PC-3 (cell line): ENCODE results near the gene EFCAB14. TPM values are rescaled to one million over a fixed set of nuclear protein-coding genes. Genes with fewer than 3 reads are reported as not detected.

ENCODE experiments used
- ATAC-seq: fragments of 200-7000 bp; cut with Tn5 transposase; 2 replicates; pipeline ENCODE4 v1.9.1; 2020; ENCODE audit warnings: mild to moderate bottlenecking, moderate library complexity
- BruUV-seq: library from RNA; stranded (reverse); fragments of 400-500 nt; replicated peaks from 2 replicates; lab custom pipeline; 2021; lab: Mats Ljungman, UMichigan
- CTCF ChIA-PET: fragments of 300-600 bp; sonication (Branson Sonifier 250); formaldehyde crosslinking; loops from one replicate; lab custom pipeline; 2022; ENCODE audit warnings: antibody characterized with exemption; lab: Charles Lee
- POLR2A ChIA-PET: fragments of 300-600 bp; sonication (Branson Sonifier 250); formaldehyde crosslinking; loops from one replicate; lab custom pipeline; 2022; ENCODE audit warnings: antibody characterized with exemption; ENCODE audit not compliant: unreplicated experiment; lab: Charles Lee
- DNase-seq: peaks from one replicate; pipeline ENCODE4 v3.0.0-alpha.2; 2015
- H2AFZ ChIP-seq: fragments of 300-600 bp; sonication (generic); 2 replicates; pipeline ENCODE4 v1.6.0; 2016; ENCODE audit warnings: antibody characterized with exemption, low read length
- H3F3A ChIP-seq: fragments of 300-600 bp; sonication (generic); one replicate; pipeline ENCODE4 v1.6.0; 2017; ENCODE audit warnings: antibody characterized with exemption, low read length, control low read depth, mild to moderate bottlenecking; ENCODE audit not compliant: unreplicated experiment
- H3K27ac ChIP-seq: fragments of 300-600 bp; sonication (generic); 2 replicates; pipeline ENCODE4 v1.5.1; 2016; ENCODE audit warnings: mild to moderate bottlenecking, low read length
- H3K27me3 ChIP-seq: fragments of 300-600 bp; sonication (generic); 2 replicates; pipeline ENCODE4 v1.6.1; 2016; ENCODE audit warnings: low read length, mixed read lengths
- H3K36me3 ChIP-seq: fragments of 300-600 bp; sonication (generic); 2 replicates; pipeline ENCODE4 v1.6.1; 2016; ENCODE audit warnings: low read depth, mixed run types, low read length, mixed read lengths
- H3K4me1 ChIP-seq: fragments of 300-600 bp; sonication (generic); 2 replicates; pipeline ENCODE4 v1.5.1; 2016; ENCODE audit warnings: low read length; ENCODE audit not compliant: insufficient read depth
- H3K4me2 ChIP-seq: fragments of 300-600 bp; sonication (generic); 2 replicates; pipeline ENCODE4 v1.6.0; 2016; ENCODE audit warnings: low read length
- H3K4me3 ChIP-seq: fragments of 300-600 bp; sonication (generic); 2 replicates; pipeline ENCODE4 v1.5.1; 2016; ENCODE audit warnings: mild to moderate bottlenecking, low read length, mixed read lengths
- H3K79me2 ChIP-seq: fragments of 300-600 bp; sonication (generic); 2 replicates; pipeline ENCODE4 v1.6.1; 2017; ENCODE audit warnings: low read length, mixed read lengths
- H3K9ac ChIP-seq: fragments of 300-600 bp; sonication (generic); 2 replicates; pipeline ENCODE4 v1.6.0; 2016; ENCODE audit warnings: mild to moderate bottlenecking, low read length
- H3K9me2 ChIP-seq: fragments of 300-600 bp; sonication (generic); replicated peaks from 2 replicates; pipeline ENCODE4 v1.6.1; 2016; ENCODE audit warnings: mixed run types, low read length, mixed read lengths
- H3K9me3 ChIP-seq: fragments of 300-600 bp; sonication (generic); 2 replicates; pipeline ENCODE4 v1.6.1; 2016; ENCODE audit warnings: low read length, mixed read lengths
- H4K20me1 ChIP-seq: fragments of 300-600 bp; sonication (generic); 2 replicates; pipeline ENCODE4 v1.6.1; 2016; ENCODE audit warnings: low read length, mixed read lengths
- EZH2 ChIP-seq: fragments of 300-600 bp; sonication (generic); IDR thresholded peaks from one replicate; pipeline ENCODE4 v1.6.1; 2017; ENCODE audit warnings: antibody characterized with exemption, mild to moderate bottlenecking, low read length; ENCODE audit not compliant: unreplicated experiment
- EZH2phosphoT487 ChIP-seq: fragments of 300-600 bp; sonication (generic); IDR thresholded peaks from 2 replicates; pipeline ENCODE4 v1.6.1; 2018; ENCODE audit warnings: mild to moderate bottlenecking, antibody characterized with exemption, low read length, borderline replicate concordance
- intact Hi-C: fragments of 100-400 bp; cut with micrococcal nuclease; formaldehyde crosslinking; loops from 2 replicates; pipeline ENCODE4 v1.9.0; 2023
- total RNA-seq: library from RNA; depleted of rRNA; stranded (reverse); fragments of >200 nt; gene quantifications from 2 replicates; pipeline ENCODE4 v1.2.3, GENCODE V29; 2014
- TF ChIP-seq, protein P1 (sequence below): fragments of 300-600 bp; sonication (generic); conservative IDR thresholded peaks from 2 replicates; pipeline ENCODE4 v1.5.1; 2017; ENCODE audit warnings: antibody characterized with exemption, low read depth, mild to moderate bottlenecking, low read length

The EFCAB14 gene
- total RNA-seq, 1 experiment from 2014 or later, result 45.7 TPM

- Histone ChIP-seq H3K4me1 (peaks cover 21% of the 10 kb centered on the region), H3K4me2 (peak overlapping the region; percentile 64), H3K9ac (no peak overlapping the region), H3F3A (no peaks in the 10 kb centered on the region), H3K27me3 (no peaks in the 10 kb centered on the region), H3K27ac (peak overlapping the region; percentile 59), H3K36me3 (peaks cover 17% of the 10 kb centered on the region), H3K9me3 (no peaks in the 10 kb centered on the region), H3K9me2 (no peaks in the 10 kb centered on the region), H3K4me3 (no peak overlapping the region), H2AFZ (0 out of 2 replicates have a peak overlapping the region, but pooled peaks have one; percentile 35), H4K20me1 (no peaks in the 10 kb centered on the region), H3K79me2 (no peaks in the 10 kb centered on the region)
- ATAC-seq, result peak; percentile 99
- DNase-seq, result peak; percentile 98
- TF ChIP-seq, protein P1, sequence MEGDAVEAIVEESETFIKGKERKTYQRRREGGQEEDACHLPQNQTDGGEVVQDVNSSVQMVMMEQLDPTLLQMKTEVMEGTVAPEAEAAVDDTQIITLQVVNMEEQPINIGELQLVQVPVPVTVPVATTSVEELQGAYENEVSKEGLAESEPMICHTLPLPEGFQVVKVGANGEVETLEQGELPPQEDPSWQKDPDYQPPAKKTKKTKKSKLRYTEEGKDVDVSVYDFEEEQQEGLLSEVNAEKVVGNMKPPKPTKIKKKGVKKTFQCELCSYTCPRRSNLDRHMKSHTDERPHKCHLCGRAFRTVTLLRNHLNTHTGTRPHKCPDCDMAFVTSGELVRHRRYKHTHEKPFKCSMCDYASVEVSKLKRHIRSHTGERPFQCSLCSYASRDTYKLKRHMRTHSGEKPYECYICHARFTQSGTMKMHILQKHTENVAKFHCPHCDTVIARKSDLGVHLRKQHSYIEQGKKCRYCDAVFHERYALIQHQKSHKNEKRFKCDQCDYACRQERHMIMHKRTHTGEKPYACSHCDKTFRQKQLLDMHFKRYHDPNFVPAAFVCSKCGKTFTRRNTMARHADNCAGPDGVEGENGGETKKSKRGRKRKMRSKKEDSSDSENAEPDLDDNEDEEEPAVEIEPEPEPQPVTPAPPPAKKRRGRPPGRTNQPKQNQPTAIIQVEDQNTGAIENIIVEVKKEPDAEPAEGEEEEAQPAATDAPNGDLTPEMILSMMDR, result no peak
- no peak for TF ChIP-seq EZH2phosphoT487
- no peak for TF ChIP-seq EZH2
- BruUV-seq, result no TSS peak
- intact Hi-C loops, result loop anchor here (2.0 kb wide), 1 partner anchor 21 kb away; no protein-coding TSS in a partner anchor
- POLR2A ChIA-PET, result no interaction called here
- CTCF ChIA-PET, result interaction anchor here (0.6 to 1.1 kb wide), 2 partner anchors 31 to 82 kb away, joined by 3 to 4 read pairs; no protein-coding TSS in a partner anchor
Measured at GRCh38 chr1:46643368-46643775, 75.5 kb downstream of the EFCAB14 start.

GRCh38 chr1:46642115-46642680, 76.7 kb downstream of the EFCAB14 start:
- peaks cover 21% of the 10 kb centered on the region for H3K4me1 ChIP-seq
- intact Hi-C loops, result loop anchor here (2.0 kb wide), 1 partner anchor 19 kb away; no protein-coding TSS in a partner anchor
- no peaks in the 10 kb centered on the region for H3K9me2 ChIP-seq
- CTCF ChIA-PET, result no interaction called here
- H3K4me2 ChIP-seq, result no peak overlapping the region
- H4K20me1 ChIP-seq, result no peaks in the 10 kb centered on the region
- H3K27me3 ChIP-seq, result no peaks in the 10 kb centered on the region
- no peaks in the 10 kb centered on the region for H3K79me2 ChIP-seq
- H3F3A ChIP-seq, result no peaks in the 10 kb centered on the region
- H3K9ac ChIP-seq, result no peak overlapping the region
- DNase-seq, result no peak
- peaks cover 13% of the 10 kb centered on the region; the same call in 1 of the 2 replicates for H3K36me3 ChIP-seq
- no peaks in the 10 kb centered on the region for H3K9me3 ChIP-seq
- no peak overlapping the region for H3K27ac ChIP-seq
- no peak overlapping the region for H3K4me3 ChIP-seq
- POLR2A ChIA-PET, result no interaction called here
- TF ChIP-seq, protein P1, result no peak
- TF ChIP-seq EZH2phosphoT487 (no peak), EZH2 (no peak)
- H2AFZ ChIP-seq, result no peak overlapping the region
- no peak for ATAC-seq
- BruUV-seq, result no TSS peak

GRCh38 chr1:46639547-46639946, 79.4 kb downstream of the EFCAB14 start:
- H4K20me1 ChIP-seq, result no peaks in the 10 kb centered on the region
- ChIA-PET CTCF (no interaction called here), POLR2A (interaction anchor here (0.5 to 0.6 kb wide), 2 partner anchors 8 to 28 kb away, joined by 3 to 5 read pairs; partner anchors contain the start of gene ATPAF1)
- H3K4me2 ChIP-seq, result no peak overlapping the region
- H3K9me2 ChIP-seq, result no peaks in the 10 kb centered on the region
- no peak overlapping the region for H3K27ac ChIP-seq
- H3K9me3 ChIP-seq, result no peaks in the 10 kb centered on the region
- no peak overlapping the region for H3K4me3 ChIP-seq
- no peak overlapping the region for H2AFZ ChIP-seq
- H3K27me3 ChIP-seq, result no peaks in the 10 kb centered on the region
- H3K79me2 ChIP-seq, result no peaks in the 10 kb centered on the region
- intact Hi-C loops, result no loop called here
- peaks cover 21% of the 10 kb centered on the region for H3K4me1 ChIP-seq
- DNase-seq, result no peak
- H3F3A ChIP-seq, result no peaks in the 10 kb centered on the region
- peaks cover 18% of the 10 kb centered on the region; the same call in 1 of the 2 replicates for H3K36me3 ChIP-seq
- no peak overlapping the region for H3K9ac ChIP-seq
- no peak for ATAC-seq
- BruUV-seq, result no TSS peak
- TF ChIP-seq, protein P1, result no peak
- TF ChIP-seq EZH2, result no peak
- TF ChIP-seq EZH2phosphoT487, result no peak
